Hepatocyte (in vitro differentiated cells): Measurements from ENCODE around the gene GHR.

Experiments used
- CTCF ChIP-seq: fragments of 200-600 bp; sonication (generic); IDR thresholded peaks from 2 replicates; pipeline ENCODE4 v1.5.1; 2016; ENCODE audit warnings: antibody characterized with exemption, mild to moderate bottlenecking; ENCODE audit not compliant: poor library complexity
- EZH2 ChIP-seq: fragments of 200-600 bp; sonication (generic); IDR thresholded peaks from 2 replicates; pipeline ENCODE4 v1.6.1; 2016; ENCODE audit warnings: antibody characterized with exemption, mild to moderate bottlenecking, borderline replicate concordance

- TF ChIP-seq CTCF (no peak), EZH2 (no peak)
Measured at GRCh38 chr5:42531611-42532010, 108.4 kb downstream of the GHR start.
